PC-3 (cell line): ENCODE measurements around the gene LRRC57. TPM values are rescaled to one million over a fixed set of nuclear protein-coding genes. Genes with fewer than 3 reads are reported as not detected.
A peak's percentile ranks its signal among the peaks of the same experiment; 100 is the strongest.

ENCODE experiments used
- ATAC-seq: fragments of 200-7000 bp; cut with Tn5 transposase; 2 replicates; pipeline ENCODE4 v1.9.1; 2020; ENCODE audit warnings: mild to moderate bottlenecking, moderate library complexity
- BruUV-seq: library from RNA; stranded (reverse); fragments of 400-500 nt; replicated peaks from 2 replicates; lab custom pipeline; 2021; lab: Mats Ljungman, UMichigan
- CTCF ChIA-PET: fragments of 300-600 bp; sonication (Branson Sonifier 250); formaldehyde crosslinking; loops from one replicate; lab custom pipeline; 2022; ENCODE audit warnings: antibody characterized with exemption; lab: Charles Lee
- POLR2A ChIA-PET: fragments of 300-600 bp; sonication (Branson Sonifier 250); formaldehyde crosslinking; loops from one replicate; lab custom pipeline; 2022; ENCODE audit warnings: antibody characterized with exemption; ENCODE audit not compliant: unreplicated experiment; lab: Charles Lee
- DNase-seq: peaks from one replicate; pipeline ENCODE4 v3.0.0-alpha.2; 2015
- H2AFZ ChIP-seq: fragments of 300-600 bp; sonication (generic); 2 replicates; pipeline ENCODE4 v1.6.0; 2016; ENCODE audit warnings: antibody characterized with exemption, low read length
- H3F3A ChIP-seq: fragments of 300-600 bp; sonication (generic); one replicate; pipeline ENCODE4 v1.6.0; 2017; ENCODE audit warnings: antibody characterized with exemption, low read length, control low read depth, mild to moderate bottlenecking; ENCODE audit not compliant: unreplicated experiment
- H3K27ac ChIP-seq: fragments of 300-600 bp; sonication (generic); 2 replicates; pipeline ENCODE4 v1.5.1; 2016; ENCODE audit warnings: mild to moderate bottlenecking, low read length
- H3K27me3 ChIP-seq: fragments of 300-600 bp; sonication (generic); 2 replicates; pipeline ENCODE4 v1.6.1; 2016; ENCODE audit warnings: low read length, mixed read lengths
- H3K36me3 ChIP-seq: fragments of 300-600 bp; sonication (generic); 2 replicates; pipeline ENCODE4 v1.6.1; 2016; ENCODE audit warnings: low read depth, mixed run types, low read length, mixed read lengths
- H3K4me1 ChIP-seq: fragments of 300-600 bp; sonication (generic); 2 replicates; pipeline ENCODE4 v1.5.1; 2016; ENCODE audit warnings: low read length; ENCODE audit not compliant: insufficient read depth
- H3K4me2 ChIP-seq: fragments of 300-600 bp; sonication (generic); 2 replicates; pipeline ENCODE4 v1.6.0; 2016; ENCODE audit warnings: low read length
- H3K4me3 ChIP-seq: fragments of 300-600 bp; sonication (generic); 2 replicates; pipeline ENCODE4 v1.5.1; 2016; ENCODE audit warnings: mild to moderate bottlenecking, low read length, mixed read lengths
- H3K79me2 ChIP-seq: fragments of 300-600 bp; sonication (generic); 2 replicates; pipeline ENCODE4 v1.6.1; 2017; ENCODE audit warnings: low read length, mixed read lengths
- H3K9ac ChIP-seq: fragments of 300-600 bp; sonication (generic); 2 replicates; pipeline ENCODE4 v1.6.0; 2016; ENCODE audit warnings: mild to moderate bottlenecking, low read length
- H3K9me2 ChIP-seq: fragments of 300-600 bp; sonication (generic); replicated peaks from 2 replicates; pipeline ENCODE4 v1.6.1; 2016; ENCODE audit warnings: mixed run types, low read length, mixed read lengths
- H3K9me3 ChIP-seq: fragments of 300-600 bp; sonication (generic); 2 replicates; pipeline ENCODE4 v1.6.1; 2016; ENCODE audit warnings: low read length, mixed read lengths
- H4K20me1 ChIP-seq: fragments of 300-600 bp; sonication (generic); 2 replicates; pipeline ENCODE4 v1.6.1; 2016; ENCODE audit warnings: low read length, mixed read lengths
- EZH2phosphoT487 ChIP-seq: fragments of 300-600 bp; sonication (generic); IDR thresholded peaks from 2 replicates; pipeline ENCODE4 v1.6.1; 2018; ENCODE audit warnings: mild to moderate bottlenecking, antibody characterized with exemption, low read length, borderline replicate concordance
- intact Hi-C: fragments of 100-400 bp; cut with micrococcal nuclease; formaldehyde crosslinking; loops from 2 replicates; pipeline ENCODE4 v1.9.0; 2023
- total RNA-seq: library from RNA; depleted of rRNA; stranded (reverse); fragments of >200 nt; gene quantifications from 2 replicates; pipeline ENCODE4 v1.2.3, GENCODE V29; 2014
- TF ChIP-seq, protein P1 (sequence below): fragments of 300-600 bp; sonication (generic); conservative IDR thresholded peaks from 2 replicates; pipeline ENCODE4 v1.5.1; 2017; ENCODE audit warnings: antibody characterized with exemption, low read depth, mild to moderate bottlenecking, low read length

LRRC57 gene
- total RNA-seq, 1 experiment from 2014 or later: 9.1 TPM

DNA sequence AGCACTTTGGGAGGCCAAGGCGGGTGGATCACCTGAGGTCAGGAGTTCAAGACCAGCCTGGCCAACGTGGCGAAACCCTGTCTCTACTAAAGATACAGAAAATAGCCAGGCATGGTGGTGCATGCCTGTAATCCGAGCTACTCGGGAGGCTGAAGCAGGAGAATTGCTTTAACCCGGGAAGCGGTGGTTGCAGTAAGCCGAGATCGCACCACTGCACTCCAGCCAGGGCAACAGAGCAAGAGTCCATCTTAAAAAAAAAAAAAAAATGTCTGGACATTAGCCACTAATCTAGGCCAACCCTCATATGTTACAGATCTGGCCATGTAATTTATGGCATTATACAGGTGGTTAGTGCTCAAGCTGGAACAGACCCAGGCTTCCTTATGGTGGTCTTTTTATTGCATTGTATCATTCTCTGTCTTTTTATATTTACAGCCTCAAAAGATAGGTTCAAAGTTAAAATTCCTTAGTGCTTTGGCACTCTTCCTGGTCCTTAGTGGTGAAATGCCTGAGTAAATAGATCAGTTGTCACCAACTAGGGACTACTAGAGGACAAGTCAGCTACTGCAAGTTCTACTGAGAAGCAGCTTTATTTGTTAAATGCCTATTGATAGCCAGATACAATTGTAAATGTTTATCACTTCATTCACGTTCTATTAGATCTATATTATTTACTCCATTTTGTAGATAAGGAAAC lies 42.8 kb upstream of the LRRC57 start:
- no peaks in the 10 kb centered on the region for H3K27me3 ChIP-seq
- no peaks in the 10 kb centered on the region for H3K36me3 ChIP-seq
- ChIA-PET CTCF (interaction anchor here (1.0 kb wide), 1 partner anchor 16 kb away, joined by 4 read pairs; the partner anchor contains the start of gene STARD9), POLR2A (interaction anchor here (1.1 kb wide), 1 partner anchor 10 kb away, joined by 9 read pairs; no protein-coding TSS in a partner anchor)
- H3K4me1 ChIP-seq: 0 out of 2 replicates have a peak, but pooled peaks cover 5% of the 10 kb centered on the region
- H2AFZ ChIP-seq: no peak overlapping the region
- no peaks in the 10 kb centered on the region for H3K9me2 ChIP-seq
- ATAC-seq (peak; percentile 81), DNase-seq (peak; percentile 68)
- no peak overlapping the region for H3K9ac ChIP-seq
- TF ChIP-seq, protein P1, sequence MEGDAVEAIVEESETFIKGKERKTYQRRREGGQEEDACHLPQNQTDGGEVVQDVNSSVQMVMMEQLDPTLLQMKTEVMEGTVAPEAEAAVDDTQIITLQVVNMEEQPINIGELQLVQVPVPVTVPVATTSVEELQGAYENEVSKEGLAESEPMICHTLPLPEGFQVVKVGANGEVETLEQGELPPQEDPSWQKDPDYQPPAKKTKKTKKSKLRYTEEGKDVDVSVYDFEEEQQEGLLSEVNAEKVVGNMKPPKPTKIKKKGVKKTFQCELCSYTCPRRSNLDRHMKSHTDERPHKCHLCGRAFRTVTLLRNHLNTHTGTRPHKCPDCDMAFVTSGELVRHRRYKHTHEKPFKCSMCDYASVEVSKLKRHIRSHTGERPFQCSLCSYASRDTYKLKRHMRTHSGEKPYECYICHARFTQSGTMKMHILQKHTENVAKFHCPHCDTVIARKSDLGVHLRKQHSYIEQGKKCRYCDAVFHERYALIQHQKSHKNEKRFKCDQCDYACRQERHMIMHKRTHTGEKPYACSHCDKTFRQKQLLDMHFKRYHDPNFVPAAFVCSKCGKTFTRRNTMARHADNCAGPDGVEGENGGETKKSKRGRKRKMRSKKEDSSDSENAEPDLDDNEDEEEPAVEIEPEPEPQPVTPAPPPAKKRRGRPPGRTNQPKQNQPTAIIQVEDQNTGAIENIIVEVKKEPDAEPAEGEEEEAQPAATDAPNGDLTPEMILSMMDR: peak; percentile 61
- no peak for TF ChIP-seq EZH2phosphoT487
- H3F3A ChIP-seq: no peaks in the 10 kb centered on the region
- no peaks in the 10 kb centered on the region for H3K79me2 ChIP-seq
- no peaks in the 10 kb centered on the region for H4K20me1 ChIP-seq
- no TSS peak for BruUV-seq
- no peak overlapping the region for H3K4me3 ChIP-seq
- intact Hi-C loops: no loop called here
- H3K9me3 ChIP-seq: no peaks in the 10 kb centered on the region
- no peak overlapping the region for H3K27ac ChIP-seq
- no peak overlapping the region for H3K4me2 ChIP-seq

DNA sequence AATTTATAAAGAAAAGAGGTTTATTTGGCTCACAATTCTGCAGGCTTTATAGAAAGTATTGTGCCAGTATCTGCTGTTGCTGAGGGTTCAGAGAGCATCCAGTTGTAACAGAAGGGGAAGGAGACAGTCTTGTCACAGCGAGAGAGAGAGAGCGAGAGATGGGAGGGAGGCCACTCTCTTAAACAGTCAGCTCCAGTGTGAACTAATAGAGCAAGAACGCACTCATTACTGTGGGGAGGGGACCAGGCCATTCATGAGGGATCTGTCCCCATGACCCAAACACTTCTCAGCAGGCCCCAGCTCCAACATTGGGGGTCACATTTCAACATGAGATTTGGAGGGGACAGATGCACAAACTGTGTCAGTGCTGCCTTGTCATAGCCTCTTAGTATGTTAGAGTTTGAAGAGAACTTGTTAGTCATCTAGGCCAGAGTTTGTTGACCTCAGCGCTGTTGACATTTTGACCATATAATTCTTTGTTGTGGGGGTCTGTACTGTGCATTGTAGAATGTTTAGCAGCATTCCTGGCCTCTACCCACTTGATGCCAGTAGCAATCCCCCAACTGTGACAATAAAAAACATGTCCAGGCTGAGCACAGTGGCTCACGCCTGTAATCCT lies 42.1 kb upstream of the LRRC57 start:
- H3K9me3 ChIP-seq: no peaks in the 10 kb centered on the region
- no TSS peak for BruUV-seq
- ATAC-seq: no peak

More for the DNA sequence above, 42.1 kb upstream of the LRRC57 start:
- Histone ChIP-seq H3K9me2 (no peaks in the 10 kb centered on the region), H3K4me1 (0 out of 2 replicates have a peak, but pooled peaks cover 5% of the 10 kb centered on the region), H4K20me1 (no peaks in the 10 kb centered on the region), H3K36me3 (no peaks in the 10 kb centered on the region), H3F3A (no peaks in the 10 kb centered on the region), H3K27me3 (no peaks in the 10 kb centered on the region), H3K79me2 (no peaks in the 10 kb centered on the region), H3K4me3 (no peak overlapping the region), H3K4me2 (no peak overlapping the region), H3K9ac (no peak overlapping the region), H2AFZ (no peak overlapping the region), H3K27ac (no peak overlapping the region)
- intact Hi-C loops: no loop called here
- ChIA-PET CTCF (no interaction called here), POLR2A (interaction anchor here (1.1 kb wide), 1 partner anchor 9 kb away, joined by 9 read pairs; no protein-coding TSS in a partner anchor)
- TF ChIP-seq, protein P1: no peak
- DNase-seq: no peak
